HuH-7.5 (cell line): ENCODE data around the gene FAM111B.
"Not testable (repeated sequence)": the region's sequence is repeated elsewhere in the genome, so short reads cannot be mapped to it uniquely, and the experiment has no call there.

ENCODE experiments used
- DNase-seq: peaks from one replicate; pipeline ENCODE4 v3.0.0; 2011; ENCODE audit warnings: low spot score

FAM111B gene

GRCh38 chr11:59106363-59107336 is at the start of gene FAM111B:
Gene FAM111B (plus strand): TSS chr11:59107237. CDS start chr11:59109626, 2,389 bp downstream.
- peak; percentile 34 for DNase-seq

DNA sequence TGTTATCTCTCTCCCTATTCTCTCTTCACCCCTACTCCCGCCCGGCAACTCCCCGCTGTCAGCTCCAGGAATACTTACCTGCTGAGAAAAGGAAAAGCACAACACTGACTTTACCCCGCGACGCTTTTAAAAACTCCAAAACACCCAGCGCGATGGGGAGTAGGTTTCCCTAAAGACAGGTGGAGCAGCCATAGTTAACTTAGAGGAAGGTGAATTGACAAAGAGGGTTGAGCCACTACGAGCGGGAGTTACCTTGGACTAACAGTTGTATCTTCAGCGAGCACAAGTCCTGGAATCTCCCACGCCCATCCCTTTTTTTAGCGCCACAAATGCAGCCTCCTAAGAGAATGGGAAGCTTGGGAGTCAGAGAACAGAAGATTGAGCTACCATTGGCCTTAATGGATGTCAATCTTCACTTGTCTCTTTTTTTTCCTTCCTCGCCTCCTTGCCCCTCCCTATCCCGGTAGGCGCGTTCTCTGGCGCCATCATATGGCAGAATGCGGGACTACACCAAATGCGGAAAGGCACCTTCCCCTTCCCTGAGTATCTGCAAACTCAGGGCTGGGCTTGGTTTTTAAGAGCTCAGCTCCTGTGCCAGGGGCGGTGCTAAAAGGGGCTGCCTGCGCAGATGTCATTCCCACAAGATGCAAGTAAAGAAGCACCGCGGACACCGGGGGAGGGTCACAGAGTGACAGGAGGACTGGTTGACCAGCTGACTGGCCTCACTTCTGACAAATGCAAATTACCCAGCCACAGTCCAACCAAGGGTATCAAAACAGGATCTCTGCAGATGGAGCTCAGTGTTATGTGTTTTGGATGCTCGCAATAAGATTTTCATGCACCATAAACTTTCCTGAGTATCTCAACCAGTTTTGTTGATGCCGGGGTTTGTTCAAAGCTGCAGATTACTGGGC is 48.7 kb upstream of the FAM111B start:
- peak; percentile 75 for DNase-seq

DNA sequence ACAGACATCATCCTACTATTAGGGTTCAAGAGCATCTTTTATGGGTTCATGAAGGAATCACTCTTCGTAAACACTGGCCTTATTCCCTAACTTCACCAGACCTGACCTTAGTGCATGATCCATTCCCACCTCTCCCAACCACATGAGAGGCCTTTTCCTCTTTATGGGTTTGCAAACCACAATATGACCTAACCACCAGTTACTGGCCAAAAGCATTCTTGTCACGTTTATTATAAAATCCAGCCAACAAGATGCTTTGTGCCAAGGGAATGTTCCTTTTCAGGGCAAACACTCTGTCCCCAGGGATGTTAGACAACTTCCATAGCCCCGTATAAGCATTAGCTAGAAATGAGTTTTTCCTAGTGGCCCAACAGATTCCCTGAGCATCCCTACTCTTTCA is 46.9 kb upstream of the FAM111B start:
- DNase-seq, result not testable (repeated sequence)

GRCh38 chr11:59062602-59063529 is 44.2 kb upstream of the FAM111B start:
- no peak for DNase-seq

- DNase-seq, result not testable (repeated sequence)
These were observed 42.9 kb upstream of the FAM111B start for GRCh38 chr11:59063996-59064727.

DNA sequence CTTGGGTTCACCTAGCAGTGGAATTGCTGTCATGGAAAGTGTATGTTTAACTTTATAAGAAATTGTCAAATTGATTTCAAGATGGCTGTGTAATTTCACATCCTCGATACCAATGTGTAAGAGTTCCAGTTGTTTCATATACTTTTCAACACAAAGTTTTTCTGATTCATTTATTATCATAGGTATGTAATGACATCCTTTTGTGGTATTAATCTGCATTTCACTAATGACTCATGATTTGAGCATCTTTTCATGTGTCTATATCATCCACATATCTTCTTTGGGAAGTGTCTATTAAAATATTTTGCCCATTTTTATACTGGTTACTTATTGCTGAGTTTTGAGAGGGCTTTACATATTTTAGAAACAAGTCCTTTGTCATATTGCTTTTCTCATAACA is 38.0 kb upstream of the FAM111B start:
- DNase-seq, result no peak

GRCh38 chr11:59076876-59077571 is 30.0 kb upstream of the FAM111B start:
- no peak for DNase-seq

GRCh38 chr11:59078435-59078834 is 28.6 kb upstream of the FAM111B start:
- DNase-seq, result no peak

- no peak for DNase-seq
These were observed 28.0 kb upstream of the FAM111B start for GRCh38 chr11:59079086-59079485.

- not testable (repeated sequence) for DNase-seq
These were observed 26.6 kb upstream of the FAM111B start for GRCh38 chr11:59080421-59080820.

GRCh38 chr11:59081430-59082020 is 25.5 kb upstream of the FAM111B start:
- not testable (repeated sequence) for DNase-seq

DNA sequence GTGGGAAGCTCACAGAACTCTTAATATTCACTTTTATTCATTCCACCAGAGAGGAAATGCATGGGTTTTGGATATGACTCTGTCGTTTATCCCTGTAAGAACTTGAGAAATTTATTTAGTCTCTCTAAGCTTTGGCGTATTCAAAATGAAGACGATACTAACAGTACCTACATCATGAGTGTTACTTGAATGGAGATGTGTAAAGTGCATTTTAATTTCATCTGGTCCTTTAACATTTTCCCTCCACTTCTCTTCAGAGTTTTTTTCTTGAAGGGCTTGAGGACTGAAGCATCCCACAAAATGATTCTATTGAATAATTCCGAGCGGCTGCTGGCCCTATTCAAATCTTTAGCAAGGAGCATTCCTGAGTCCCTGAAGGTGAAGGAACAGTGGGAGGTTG is 21.0 kb upstream of the FAM111B start, which contains the start of gene GLYATL1B:
GLYATL1B (plus strand) TSS at position 301 of the 400 bp plus-strand sequence; CDS start at position 301, 0 bp downstream.
- DNase-seq, result not testable (repeated sequence)

DNA sequence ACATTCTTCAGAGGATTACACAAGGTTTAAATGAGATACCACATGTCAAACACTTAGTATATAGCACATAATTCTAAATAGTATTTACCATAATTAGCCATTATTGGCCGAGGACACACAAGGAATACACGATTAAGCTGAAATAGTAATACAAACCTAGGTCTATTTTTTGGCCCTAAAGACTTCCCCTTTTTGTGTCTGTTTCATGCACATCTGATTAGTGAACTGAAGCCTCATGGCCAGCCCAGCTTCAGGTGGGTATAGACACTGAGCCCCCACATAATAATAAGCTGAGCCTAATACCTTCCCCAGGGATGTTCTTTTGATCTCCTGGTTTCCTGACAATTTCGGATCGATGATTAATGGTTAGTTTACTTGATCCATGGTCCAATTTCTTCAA is 18.9 kb upstream of the FAM111B start:
- DNase-seq, result no peak

- DNase-seq, result not testable (repeated sequence)
These were observed 13.5 kb upstream of the FAM111B start for GRCh38 chr11:59093576-59093975.

DNA sequence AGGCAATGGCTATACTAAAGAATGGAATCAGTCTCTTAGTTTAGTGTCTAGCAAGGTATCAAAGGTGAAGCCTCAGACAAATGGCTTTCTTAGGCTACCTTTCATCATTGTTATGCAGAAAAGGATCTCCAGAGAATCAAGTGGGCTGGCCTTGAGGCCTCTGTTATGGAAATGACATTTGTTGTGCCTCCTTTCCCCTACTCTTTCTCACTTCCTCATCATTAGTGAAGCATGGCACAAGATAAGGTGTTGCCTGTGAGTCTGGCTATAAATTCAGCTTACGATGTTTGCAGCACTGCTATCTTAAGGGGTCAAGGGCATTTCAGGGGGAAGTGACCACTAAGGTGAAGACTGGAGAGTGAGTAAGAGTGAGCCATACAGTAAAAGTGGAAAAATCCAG is 11.8 kb upstream of the FAM111B start:
- not testable (repeated sequence) for DNase-seq

- not testable (repeated sequence) for DNase-seq
These were observed 11.0 kb upstream of the FAM111B start for GRCh38 chr11:59095972-59096575.

DNA sequence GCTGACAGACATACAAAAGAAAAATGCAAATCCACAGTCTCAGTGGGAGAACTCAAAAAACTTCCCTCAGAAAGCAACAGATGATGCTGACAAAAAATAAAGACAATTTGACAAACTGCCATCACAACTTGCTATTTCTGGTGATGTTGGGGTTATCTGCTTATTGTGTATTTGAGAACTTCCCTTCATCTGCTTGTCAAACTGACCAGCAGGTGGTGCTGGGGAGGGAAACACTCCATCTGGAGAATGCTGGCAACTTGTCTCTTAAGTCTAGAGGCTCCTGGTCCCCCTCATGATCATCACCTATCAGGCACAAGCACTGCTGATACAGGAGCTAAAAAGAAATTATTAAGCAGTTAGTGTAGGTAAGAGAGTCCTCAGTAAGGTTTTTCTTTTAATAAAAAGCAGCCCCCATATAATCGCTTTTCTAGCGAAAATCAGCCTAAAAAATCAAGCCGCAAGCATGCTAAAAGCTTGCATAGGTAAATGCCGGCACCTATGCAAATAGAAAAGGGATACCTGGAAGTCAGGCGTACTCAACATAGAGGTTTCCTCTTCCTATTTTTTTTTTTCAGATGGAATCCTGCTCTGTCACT is 9.8 kb upstream of the FAM111B start:
- DNase-seq, result no peak

DNA sequence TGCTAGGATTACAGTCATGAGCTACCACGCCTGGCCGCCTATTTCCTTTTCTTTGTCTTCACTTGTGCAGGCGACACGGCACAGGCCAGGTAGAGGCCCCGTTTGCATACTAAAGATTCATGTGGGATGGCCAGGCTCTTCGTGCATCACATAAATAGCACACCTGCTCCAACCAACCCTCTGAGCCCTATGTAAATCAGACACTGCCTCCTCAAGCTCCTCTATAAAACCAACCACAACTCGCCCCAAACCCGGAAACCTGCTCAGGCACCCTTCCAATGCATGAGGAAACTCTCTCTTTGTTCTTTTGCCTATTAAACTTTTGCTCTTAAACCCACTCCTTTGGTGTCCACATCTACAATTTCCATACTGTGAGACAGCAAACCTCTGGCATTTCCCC is 9.1 kb upstream of the FAM111B start:
- not testable (repeated sequence) for DNase-seq
